Transverse colon (tissue), 3 donors: ENCODE data around the gene HNF1B.

ENCODE experiments used
- CTCF ChIP-seq, 5 experiments: fragments of 200-600 bp in 3 of 5; fragments of 450-650 bp in 2 of 5; sonication (generic) in 3 of 5; IDR thresholded peaks; 1 replicate in 2 of 5; 2 replicates in 3 of 5; pipeline ENCODE4 v1.5.1; 2016 to 2017; ENCODE audit warnings: antibody characterized with exemption in 5 of 5, inconsistent platforms in 3 of 5, mild to moderate bottlenecking in 2 of 5, moderate library complexity in 1 of 5
- EP300 ChIP-seq: sonication (generic); formaldehyde crosslinking; IDR thresholded peaks from one replicate; pipeline ENCODE4 v1.6.1; 2017; ENCODE audit warnings: antibody characterized with exemption, low read depth
- POLR2A ChIP-seq: fragments of 450-650 bp; IDR thresholded peaks from one replicate; pipeline ENCODE4 v1.6.1; 2016; ENCODE audit warnings: antibody characterized with exemption, mild to moderate bottlenecking, moderate library complexity

- no peak for TF ChIP-seq CTCF (IDR thresholded peaks at IDR 0.05)
- TF ChIP-seq POLR2A, result no peak
- TF ChIP-seq EP300, result no peak
These were observed 33.7 kb downstream of the HNF1B start for GRCh38 chr17:37711113-37711512.
